Cardiac fibroblast (primary cell): ENCODE measurements around the gene CPLX4.

ENCODE experiments used
- DNase-seq, 2 donors: peaks; one replicate each; pipeline versions ENCODE4 v3.0.0 to v3.0.0-alpha.2; 2010; ENCODE audit warnings: low read depth in 2 of 2
- H3K4me3 ChIP-seq, 2 donors: replicated peaks in 1 of 2; 1 replicate in 1 of 2; 2 replicates in 1 of 2; pipeline ENCODE4 v1.5.1; 2011; ENCODE audit warnings: low read depth in 2 of 2, low read length in 2 of 2, mild to moderate bottlenecking in 2 of 2, moderate library complexity in 1 of 2
- TF ChIP-seq, protein P1 (sequence below): IDR thresholded peaks from one replicate; pipeline ENCODE4 v1.5.1; 2011; ENCODE audit warnings: low read depth, mild to moderate bottlenecking, low read length, inconsistent platforms

CPLX4 gene

DNA sequence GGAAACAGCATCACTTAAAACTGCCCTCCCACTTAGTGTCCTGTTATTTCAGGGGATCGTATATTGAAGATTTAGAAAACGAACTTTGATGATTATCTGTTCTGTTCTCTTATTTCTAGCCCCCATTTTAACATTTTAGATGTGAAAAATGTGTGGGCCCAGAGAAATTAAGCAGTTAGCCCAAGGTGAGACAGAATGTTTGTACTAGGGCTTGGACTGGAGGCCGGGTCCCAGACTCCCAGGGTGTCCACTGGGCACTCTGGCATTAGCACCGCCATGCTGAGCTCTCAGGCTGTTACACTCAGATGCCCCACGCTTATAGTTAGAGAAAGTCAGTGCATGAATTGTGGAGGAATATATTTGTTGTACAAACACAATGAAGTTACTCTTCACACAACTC is 39.7 kb downstream of the CPLX4 start:
- no peak for DNase-seq
- TF ChIP-seq, protein P1, sequence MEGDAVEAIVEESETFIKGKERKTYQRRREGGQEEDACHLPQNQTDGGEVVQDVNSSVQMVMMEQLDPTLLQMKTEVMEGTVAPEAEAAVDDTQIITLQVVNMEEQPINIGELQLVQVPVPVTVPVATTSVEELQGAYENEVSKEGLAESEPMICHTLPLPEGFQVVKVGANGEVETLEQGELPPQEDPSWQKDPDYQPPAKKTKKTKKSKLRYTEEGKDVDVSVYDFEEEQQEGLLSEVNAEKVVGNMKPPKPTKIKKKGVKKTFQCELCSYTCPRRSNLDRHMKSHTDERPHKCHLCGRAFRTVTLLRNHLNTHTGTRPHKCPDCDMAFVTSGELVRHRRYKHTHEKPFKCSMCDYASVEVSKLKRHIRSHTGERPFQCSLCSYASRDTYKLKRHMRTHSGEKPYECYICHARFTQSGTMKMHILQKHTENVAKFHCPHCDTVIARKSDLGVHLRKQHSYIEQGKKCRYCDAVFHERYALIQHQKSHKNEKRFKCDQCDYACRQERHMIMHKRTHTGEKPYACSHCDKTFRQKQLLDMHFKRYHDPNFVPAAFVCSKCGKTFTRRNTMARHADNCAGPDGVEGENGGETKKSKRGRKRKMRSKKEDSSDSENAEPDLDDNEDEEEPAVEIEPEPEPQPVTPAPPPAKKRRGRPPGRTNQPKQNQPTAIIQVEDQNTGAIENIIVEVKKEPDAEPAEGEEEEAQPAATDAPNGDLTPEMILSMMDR = no peak
- no peak overlapping the region for H3K4me3 ChIP-seq

DNA sequence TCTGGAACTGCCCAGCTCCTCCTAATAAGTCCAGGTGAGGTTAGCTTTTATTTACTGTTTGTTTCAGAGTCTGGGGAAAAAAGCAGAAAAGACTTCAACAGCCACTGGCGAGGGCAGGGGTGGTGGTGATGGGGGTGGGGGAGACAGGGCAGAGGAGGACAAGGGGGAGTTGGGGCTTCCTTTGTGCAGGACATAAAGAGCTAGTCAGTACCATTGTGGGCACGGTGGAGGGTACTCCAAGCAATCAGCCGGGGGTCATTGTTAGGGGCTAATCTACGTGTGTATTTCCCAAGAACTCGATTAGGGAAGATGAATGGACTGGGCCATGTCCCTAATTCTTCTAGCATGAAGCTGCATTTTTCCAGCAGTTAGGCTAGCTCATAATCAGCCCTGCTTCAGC is 42.4 kb downstream of the CPLX4 start:
- TF ChIP-seq, protein P1 = no peak
- DNase-seq = no peak
- no peak overlapping the region for H3K4me3 ChIP-seq

DNA sequence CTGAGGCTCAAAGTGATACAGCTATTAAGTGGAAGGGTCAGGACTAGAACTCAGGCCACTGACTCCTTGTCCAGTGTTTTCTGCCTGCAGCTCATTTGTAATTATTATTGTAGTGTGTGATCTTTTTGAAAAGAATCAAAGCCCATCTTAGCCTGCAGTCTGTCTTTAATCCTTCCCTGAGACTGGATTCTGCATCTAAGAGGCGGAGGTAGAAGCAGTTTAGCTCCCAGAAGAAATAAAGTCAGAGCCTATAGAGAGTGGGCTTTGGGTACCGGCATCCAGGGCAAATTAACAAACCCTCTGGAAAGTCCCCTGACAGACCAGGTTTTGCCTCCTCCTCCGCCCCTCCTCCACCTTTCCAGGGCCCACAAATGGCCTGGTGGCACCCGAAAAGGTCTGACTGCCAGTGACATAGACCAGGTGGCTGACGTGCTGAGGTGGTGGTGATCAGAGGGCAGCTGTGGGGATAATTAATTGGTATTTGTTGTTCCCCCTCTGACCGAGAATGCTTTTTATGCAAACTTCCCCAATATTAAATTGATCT is 43.0 kb downstream of the CPLX4 start:
- H3K4me3 ChIP-seq = no peak overlapping the region
- DNase-seq = no peak
- TF ChIP-seq, protein P1 = no peak

DNA sequence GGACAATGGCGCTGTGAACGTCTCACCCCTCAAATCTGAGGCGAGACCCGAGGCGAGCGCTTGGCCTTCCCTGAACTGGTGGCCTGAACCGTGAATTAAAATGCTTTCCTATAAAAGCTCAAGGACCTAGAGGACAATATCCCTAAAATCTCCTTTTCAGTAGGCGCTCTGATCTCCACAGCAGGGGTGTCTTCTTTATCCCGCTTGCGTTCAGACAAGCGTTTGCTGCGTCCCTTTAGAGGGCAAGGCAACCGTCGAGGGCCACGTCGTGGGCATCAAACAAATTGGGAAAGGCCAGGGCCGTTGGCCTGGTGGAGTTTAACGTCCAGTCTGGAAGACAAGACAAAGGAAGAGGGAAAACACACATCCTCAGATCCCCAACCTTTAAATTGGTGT is 43.9 kb downstream of the CPLX4 start:
- H3K4me3 ChIP-seq = no peak overlapping the region
- TF ChIP-seq, protein P1 = no peak
- no peak for DNase-seq

DNA sequence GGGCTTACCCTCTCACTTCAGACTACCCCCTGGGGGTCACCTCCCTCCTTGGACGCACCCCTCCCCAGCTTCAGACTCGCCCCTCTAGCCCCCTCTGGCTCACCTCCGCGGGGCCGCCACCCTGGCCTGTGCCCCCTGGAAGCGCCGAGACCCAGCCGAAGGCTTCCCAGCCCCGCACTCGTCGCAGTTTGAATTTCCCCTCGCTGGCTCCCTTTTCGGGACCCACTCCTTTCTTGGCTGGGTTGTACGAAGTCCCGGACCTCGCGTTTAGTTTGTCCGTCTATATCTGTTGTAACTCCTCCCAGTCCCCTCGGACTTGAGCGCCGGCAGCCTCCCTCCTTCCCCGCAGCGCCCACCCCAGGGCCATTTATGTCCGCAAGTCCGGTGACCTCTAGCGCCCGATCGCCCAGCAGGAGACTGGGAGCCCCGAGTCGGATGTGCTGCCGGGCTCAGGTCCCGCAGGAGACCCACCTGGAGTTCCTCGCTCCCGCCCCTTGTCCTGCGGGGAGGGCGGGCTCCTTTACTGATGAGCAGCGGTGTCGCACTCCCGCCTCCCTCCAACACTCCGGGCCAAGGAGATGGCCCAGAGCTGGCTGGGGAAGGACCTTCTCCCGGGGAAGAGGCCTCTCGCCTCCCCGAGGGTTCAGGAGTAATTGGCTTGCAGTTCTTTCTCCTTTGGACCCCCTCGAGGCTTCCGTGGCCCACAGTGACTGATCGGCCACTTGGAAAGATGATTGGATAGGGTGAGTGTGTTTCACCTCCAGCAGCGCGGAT is 44.5 kb downstream of the CPLX4 start:
- DNase-seq = no peak
- TF ChIP-seq, protein P1 = no peak
- H3K4me3 ChIP-seq = no peak overlapping the region

DNA sequence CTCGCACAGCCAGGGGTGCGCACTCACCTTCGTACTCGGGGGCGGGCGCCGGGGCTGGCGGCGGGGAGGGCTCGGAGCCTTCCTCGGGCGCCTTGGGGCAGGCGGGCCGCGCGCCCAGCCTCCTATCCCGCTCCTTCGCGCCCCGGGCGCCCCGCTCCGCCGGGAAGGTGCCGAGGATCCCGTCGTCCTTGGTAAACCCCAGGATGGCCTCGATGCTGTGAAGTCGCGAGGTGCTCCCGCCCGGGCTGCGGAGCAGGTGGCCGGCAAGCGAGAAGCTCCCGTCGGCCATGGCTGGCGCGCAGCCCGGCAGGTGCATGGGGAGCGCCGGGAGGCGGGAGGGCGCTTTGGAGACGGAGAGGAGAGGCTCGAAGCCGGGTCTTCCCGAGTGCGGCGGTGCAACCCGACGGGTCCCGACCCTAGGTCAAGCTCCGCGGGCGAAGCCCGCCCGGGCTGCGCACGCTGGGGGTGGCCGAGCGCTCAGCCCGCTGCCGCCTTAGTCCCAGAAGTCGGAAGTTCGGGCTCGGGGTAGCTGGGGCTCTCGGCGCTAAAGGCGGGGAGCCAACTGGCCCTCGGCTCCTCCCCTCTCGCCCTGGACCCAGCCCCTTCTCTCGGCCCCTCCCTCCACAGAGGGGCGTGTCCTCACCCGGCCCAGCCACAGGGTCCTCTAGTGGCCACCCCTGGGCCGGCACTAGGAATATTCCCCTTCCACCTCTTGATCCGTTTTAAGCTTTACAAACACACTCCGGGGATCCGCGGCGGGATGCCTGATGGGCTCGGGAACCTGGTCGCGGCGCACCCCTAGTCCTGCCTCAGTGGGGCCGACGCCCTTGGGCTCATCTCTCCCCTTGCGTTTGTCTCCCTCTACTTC is 45.3 kb downstream of the CPLX4 start, which contains the start of gene RAX:
Gene RAX, minus strand, starts transcription at position 564 of the 868 bp plus-strand sequence. Its CDS starts 248 bp downstream, at position 316.
- H3K4me3 ChIP-seq = peak within 1 kb of the TSS in 1 of 2 donors; percentile 11
- no peak for DNase-seq
- TF ChIP-seq, protein P1 = peak; percentile 12
